HL-60 (cell line): Measurements from ENCODE around the gene NAGS.
A peak's percentile ranks its signal among the peaks of the same experiment; 100 is the strongest.
"Not testable (repeated sequence)": the region's sequence is repeated elsewhere in the genome, so short reads cannot be mapped to it uniquely, and the experiment has no call there.

Source experiments
- DNase-seq, 2 experiments: peaks; one replicate each; pipeline ENCODE4 v3.0.0-alpha.2; 2010 to 2020; ENCODE audit warnings: low read depth in 1 of 2, low spot score in 1 of 2
- H3K27ac ChIP-seq: fragments of 250-450 bp; sonication (Bioruptor Pico); replicated peaks from 2 replicates; pipeline ENCODE4 v1.5.1; 2020; ENCODE audit warnings: mild to moderate bottlenecking, moderate library complexity
- H3K27me3 ChIP-seq: fragments of 250-450 bp; sonication (Bioruptor Pico); 2 replicates; pipeline ENCODE4 v1.5.1; 2021; ENCODE audit warnings: mild to moderate bottlenecking, moderate library complexity; ENCODE audit not compliant: insufficient read depth, poor library complexity, severe bottlenecking
- H3K4me3 ChIP-seq: replicated peaks from 2 replicates; pipeline ENCODE4 v1.5.1; 2011; ENCODE audit warnings: mild to moderate bottlenecking, control low read depth, low read length; ENCODE audit not compliant: insufficient read depth
- GABPA ChIP-seq: IDR thresholded peaks from 2 replicates; pipeline ENCODE4 v1.6.1; 2012; ENCODE audit warnings: low read depth
- POLR2AphosphoS5 ChIP-seq: IDR thresholded peaks from 2 replicates; pipeline ENCODE4 v1.6.1; 2012; ENCODE audit warnings: low read depth
- SPI1 ChIP-seq: IDR thresholded peaks from 2 replicates; pipeline ENCODE4 v1.6.1; 2012; ENCODE audit warnings: low read depth, mild to moderate bottlenecking, borderline replicate concordance
- TF ChIP-seq, protein P1 (sequence below): IDR thresholded peaks from 2 replicates; pipeline ENCODE4 v1.6.1; 2012; ENCODE audit warnings: low read depth; ENCODE audit not compliant: insufficient replicate concordance
- TF ChIP-seq, protein P2 (sequence below): IDR thresholded peaks from one replicate; pipeline ENCODE4 v1.5.1; 2011; ENCODE audit warnings: low read length, control low read depth, inconsistent platforms; ENCODE audit not compliant: insufficient read depth

The NAGS gene

DNA sequence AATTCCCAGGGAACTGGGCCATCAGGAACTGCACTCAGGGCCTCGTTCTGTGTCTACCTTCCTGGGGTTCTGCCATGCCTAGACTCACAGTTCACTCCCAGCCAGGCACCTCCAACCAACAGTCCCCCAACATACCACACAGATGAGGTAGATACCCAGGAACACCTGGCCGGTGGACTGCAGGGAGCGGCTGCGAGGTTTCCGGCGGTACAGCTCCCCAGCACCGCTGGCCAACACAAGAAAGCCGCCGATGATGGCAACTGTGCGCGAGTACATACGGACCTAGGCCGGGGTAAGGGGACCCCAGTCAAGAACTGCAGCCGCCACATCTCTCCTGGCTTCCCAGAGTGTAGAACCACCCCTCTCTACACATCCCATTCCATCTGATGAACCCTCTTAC is 8.5 kb downstream of the NAGS start:
- H3K27me3 ChIP-seq: peaks cover 1% of the 10 kb centered on the region
- TF ChIP-seq, protein P1, sequence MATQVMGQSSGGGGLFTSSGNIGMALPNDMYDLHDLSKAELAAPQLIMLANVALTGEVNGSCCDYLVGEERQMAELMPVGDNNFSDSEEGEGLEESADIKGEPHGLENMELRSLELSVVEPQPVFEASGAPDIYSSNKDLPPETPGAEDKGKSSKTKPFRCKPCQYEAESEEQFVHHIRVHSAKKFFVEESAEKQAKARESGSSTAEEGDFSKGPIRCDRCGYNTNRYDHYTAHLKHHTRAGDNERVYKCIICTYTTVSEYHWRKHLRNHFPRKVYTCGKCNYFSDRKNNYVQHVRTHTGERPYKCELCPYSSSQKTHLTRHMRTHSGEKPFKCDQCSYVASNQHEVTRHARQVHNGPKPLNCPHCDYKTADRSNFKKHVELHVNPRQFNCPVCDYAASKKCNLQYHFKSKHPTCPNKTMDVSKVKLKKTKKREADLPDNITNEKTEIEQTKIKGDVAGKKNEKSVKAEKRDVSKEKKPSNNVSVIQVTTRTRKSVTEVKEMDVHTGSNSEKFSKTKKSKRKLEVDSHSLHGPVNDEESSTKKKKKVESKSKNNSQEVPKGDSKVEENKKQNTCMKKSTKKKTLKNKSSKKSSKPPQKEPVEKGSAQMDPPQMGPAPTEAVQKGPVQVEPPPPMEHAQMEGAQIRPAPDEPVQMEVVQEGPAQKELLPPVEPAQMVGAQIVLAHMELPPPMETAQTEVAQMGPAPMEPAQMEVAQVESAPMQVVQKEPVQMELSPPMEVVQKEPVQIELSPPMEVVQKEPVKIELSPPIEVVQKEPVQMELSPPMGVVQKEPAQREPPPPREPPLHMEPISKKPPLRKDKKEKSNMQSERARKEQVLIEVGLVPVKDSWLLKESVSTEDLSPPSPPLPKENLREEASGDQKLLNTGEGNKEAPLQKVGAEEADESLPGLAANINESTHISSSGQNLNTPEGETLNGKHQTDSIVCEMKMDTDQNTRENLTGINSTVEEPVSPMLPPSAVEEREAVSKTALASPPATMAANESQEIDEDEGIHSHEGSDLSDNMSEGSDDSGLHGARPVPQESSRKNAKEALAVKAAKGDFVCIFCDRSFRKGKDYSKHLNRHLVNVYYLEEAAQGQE: no peak
- TF ChIP-seq, protein P2, sequence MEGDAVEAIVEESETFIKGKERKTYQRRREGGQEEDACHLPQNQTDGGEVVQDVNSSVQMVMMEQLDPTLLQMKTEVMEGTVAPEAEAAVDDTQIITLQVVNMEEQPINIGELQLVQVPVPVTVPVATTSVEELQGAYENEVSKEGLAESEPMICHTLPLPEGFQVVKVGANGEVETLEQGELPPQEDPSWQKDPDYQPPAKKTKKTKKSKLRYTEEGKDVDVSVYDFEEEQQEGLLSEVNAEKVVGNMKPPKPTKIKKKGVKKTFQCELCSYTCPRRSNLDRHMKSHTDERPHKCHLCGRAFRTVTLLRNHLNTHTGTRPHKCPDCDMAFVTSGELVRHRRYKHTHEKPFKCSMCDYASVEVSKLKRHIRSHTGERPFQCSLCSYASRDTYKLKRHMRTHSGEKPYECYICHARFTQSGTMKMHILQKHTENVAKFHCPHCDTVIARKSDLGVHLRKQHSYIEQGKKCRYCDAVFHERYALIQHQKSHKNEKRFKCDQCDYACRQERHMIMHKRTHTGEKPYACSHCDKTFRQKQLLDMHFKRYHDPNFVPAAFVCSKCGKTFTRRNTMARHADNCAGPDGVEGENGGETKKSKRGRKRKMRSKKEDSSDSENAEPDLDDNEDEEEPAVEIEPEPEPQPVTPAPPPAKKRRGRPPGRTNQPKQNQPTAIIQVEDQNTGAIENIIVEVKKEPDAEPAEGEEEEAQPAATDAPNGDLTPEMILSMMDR: no peak
- TF ChIP-seq GABPA (no peak), SPI1 (no peak), POLR2AphosphoS5 (no peak)
- no peak for DNase-seq
- no peak overlapping the region for H3K4me3 ChIP-seq
- no peak overlapping the region for H3K27ac ChIP-seq

DNA sequence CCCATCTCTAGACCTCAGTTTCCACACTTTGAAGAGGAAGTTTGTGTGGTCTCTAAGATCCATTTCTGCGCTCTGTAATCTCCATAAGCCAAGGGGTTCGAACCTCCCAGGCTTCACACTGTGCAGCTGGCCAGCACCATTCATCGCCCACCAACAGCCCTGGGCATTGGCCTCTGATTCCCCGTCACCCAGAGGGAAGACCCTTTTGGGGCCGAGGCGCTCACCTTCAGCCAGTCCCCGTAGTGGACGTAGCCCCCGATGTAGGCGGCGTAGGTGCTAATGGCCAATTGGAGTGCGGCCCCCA is 9.7 kb downstream of the NAGS start:
- Histone ChIP-seq H3K27me3 (no peaks in the 10 kb centered on the region), H3K27ac (no peak overlapping the region; the same call in 1 of the 2 replicates), H3K4me3 (peak overlapping the region; percentile 83)
- DNase-seq: no peak
- TF ChIP-seq, protein P1: no peak
- TF ChIP-seq GABPA (no peak), SPI1 (no peak), POLR2AphosphoS5 (no peak)
- TF ChIP-seq, protein P2: no peak

DNA sequence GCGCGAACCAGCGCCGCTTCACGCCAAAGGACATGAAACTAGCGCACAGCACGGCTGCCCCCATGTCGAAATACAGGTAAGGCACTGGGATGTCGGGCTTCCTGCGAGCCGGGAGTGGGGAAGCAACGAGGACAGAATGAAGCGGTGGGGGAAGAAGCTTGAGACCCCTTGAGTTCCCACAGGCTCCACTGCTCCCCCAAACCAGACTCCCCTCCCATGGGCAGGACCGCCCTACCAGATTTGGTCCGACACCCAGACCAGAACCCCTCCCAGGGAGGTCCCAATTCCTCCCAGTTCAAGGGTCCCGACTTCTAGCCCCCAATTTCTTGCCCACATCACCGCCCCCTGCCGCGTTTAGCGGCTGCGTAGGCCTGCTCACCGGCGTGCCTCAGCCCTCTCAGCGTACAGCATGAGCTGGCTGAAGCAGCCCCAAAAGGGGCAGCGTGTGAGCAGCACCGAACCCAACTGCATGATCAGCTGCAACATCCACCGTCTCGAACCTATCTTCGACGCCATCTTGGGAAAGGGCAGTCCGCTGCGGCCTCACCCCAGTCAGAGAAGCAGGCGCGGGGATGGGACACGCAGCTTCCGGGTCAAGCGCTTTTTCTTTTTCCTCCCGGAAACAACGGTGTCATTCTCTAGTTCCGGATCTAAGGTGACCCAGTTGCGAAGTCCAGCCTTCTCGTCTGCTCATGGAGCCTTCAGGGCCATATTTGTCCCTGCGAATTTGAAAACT is 10.2 kb downstream of the NAGS start, which contains the start of gene TMEM101:
Gene TMEM101, minus strand, starts transcription at position 527 of the 736 bp plus-strand sequence. Its CDS starts 11 bp downstream, at position 516.
- Histone ChIP-seq H3K4me3 (peak within 1 kb of the TSS; percentile 83), H3K27ac (peak within 1 kb of the TSS; percentile 64), H3K27me3 (no peaks in the 10 kb centered on the region)
- peak; percentile 88 to 94 for DNase-seq
- TF ChIP-seq, protein P2: no peak
- TF ChIP-seq GABPA: peak; percentile 99
- TF ChIP-seq POLR2AphosphoS5: peak; percentile 73; the same call in 1 of the 2 replicates
- TF ChIP-seq, protein P1: peak; percentile 36
- TF ChIP-seq SPI1: 0 out of 2 replicates have a peak, but pooled peaks have one; percentile 19

DNA sequence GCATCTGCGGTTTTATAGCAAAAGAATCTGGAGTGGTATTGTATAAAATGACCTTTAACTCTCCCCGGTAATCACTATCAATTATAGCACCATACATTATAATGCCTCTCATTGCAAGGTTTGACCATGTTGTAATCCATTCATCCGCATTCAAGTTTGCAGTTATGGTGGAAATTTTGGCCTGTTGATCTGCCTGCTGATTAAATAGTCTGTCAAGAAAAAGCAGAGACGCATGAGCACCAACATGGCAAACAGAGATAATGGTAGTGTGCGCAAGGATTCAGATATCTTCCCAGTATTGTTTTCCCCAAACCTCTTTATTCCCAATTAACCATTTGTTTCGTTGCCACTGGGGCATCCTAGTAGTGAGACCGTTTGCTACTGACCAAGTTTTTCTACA is 16.8 kb downstream of the NAGS start:
- H3K4me3 ChIP-seq, DNase-seq: not testable (repeated sequence)

More for the DNA sequence above, 16.8 kb downstream of the NAGS start:
- H3K27me3 ChIP-seq, H3K27ac ChIP-seq: not testable (repeated sequence)
